Fibroblast of skin of left quadriceps (primary cell): Measurements from ENCODE around the gene CHCHD6.

Experiments used
- DNase-seq, 2 experiments: peaks; one replicate each; pipeline ENCODE4 v3.0.0-alpha.2; 2013; ENCODE audit warnings: low read depth in 2 of 2

Gene CHCHD6

GRCh38 chr3:126704494-126705214 lies 614 bp downstream of the CHCHD6 start:
- no peak for DNase-seq

GRCh38 chr3:126706631-126707030 lies 2.6 kb downstream of the CHCHD6 start:
- no peak for DNase-seq

- DNase-seq, result no peak
Observed at GRCh38 chr3:126711121-126711760, 7.2 kb downstream of the CHCHD6 start.

GRCh38 chr3:126713199-126713598 lies 9.2 kb downstream of the CHCHD6 start:
- DNase-seq, result no peak

GRCh38 chr3:126714276-126714900 lies 10.3 kb downstream of the CHCHD6 start:
- DNase-seq, result no peak

GRCh38 chr3:126714921-126715320 lies 10.9 kb downstream of the CHCHD6 start:
- DNase-seq, result no peak

GRCh38 chr3:126715432-126715831 lies 11.4 kb downstream of the CHCHD6 start:
- no peak for DNase-seq

- DNase-seq, result no peak
Observed at GRCh38 chr3:126716057-126716456, 12.0 kb downstream of the CHCHD6 start.

GRCh38 chr3:126718561-126719445 lies 14.8 kb downstream of the CHCHD6 start:
- no peak for DNase-seq

GRCh38 chr3:126720596-126720995 lies 16.6 kb downstream of the CHCHD6 start:
- DNase-seq, result no peak

GRCh38 chr3:126721246-126721645 lies 17.2 kb downstream of the CHCHD6 start:
- no peak for DNase-seq

- DNase-seq, result no peak
Observed at GRCh38 chr3:126723237-126723636, 19.2 kb downstream of the CHCHD6 start.

GRCh38 chr3:126723801-126724200 lies 19.8 kb downstream of the CHCHD6 start:
- no peak for DNase-seq

- DNase-seq, result no peak
Observed at GRCh38 chr3:126728680-126729079, 24.6 kb downstream of the CHCHD6 start.

- DNase-seq, result no peak
Observed at GRCh38 chr3:126730376-126730775, 26.3 kb downstream of the CHCHD6 start.

- no peak for DNase-seq
Observed at GRCh38 chr3:126731044-126731443, 27.0 kb downstream of the CHCHD6 start.

GRCh38 chr3:126732281-126733060 lies 28.4 kb downstream of the CHCHD6 start:
- no peak for DNase-seq

- DNase-seq, result no peak
Observed at GRCh38 chr3:126733061-126733430, 29.0 kb downstream of the CHCHD6 start.

GRCh38 chr3:126734106-126734723 lies 30.2 kb downstream of the CHCHD6 start:
- DNase-seq, result no peak

GRCh38 chr3:126737527-126737926 lies 33.5 kb downstream of the CHCHD6 start:
- no peak for DNase-seq

- no peak for DNase-seq
Observed at GRCh38 chr3:126742057-126742456, 38.0 kb downstream of the CHCHD6 start.
